Fibroblast of skin of left biceps (primary cell): Measurements from ENCODE around the gene TMEM229B.
"Not testable (repeated sequence)": the region's sequence is repeated elsewhere in the genome, so short reads cannot be mapped to it uniquely, and the experiment has no call there.

Source experiments
- DNase-seq, 2 experiments: peaks; one replicate each; pipeline ENCODE4 v3.0.0-alpha.2; 2013; ENCODE audit warnings: low read depth in 2 of 2

The TMEM229B gene

GRCh38 chr14:67456732-67457131, 31.8 kb downstream of the TMEM229B start:
- no peak for DNase-seq

- no peak for DNase-seq
These were observed 34.8 kb downstream of the TMEM229B start for GRCh38 chr14:67453575-67454300.

GRCh38 chr14:67451667-67452066, 36.9 kb downstream of the TMEM229B start:
- not testable (repeated sequence) for DNase-seq

GRCh38 chr14:67449096-67449495, 39.4 kb downstream of the TMEM229B start:
- no peak for DNase-seq

DNA sequence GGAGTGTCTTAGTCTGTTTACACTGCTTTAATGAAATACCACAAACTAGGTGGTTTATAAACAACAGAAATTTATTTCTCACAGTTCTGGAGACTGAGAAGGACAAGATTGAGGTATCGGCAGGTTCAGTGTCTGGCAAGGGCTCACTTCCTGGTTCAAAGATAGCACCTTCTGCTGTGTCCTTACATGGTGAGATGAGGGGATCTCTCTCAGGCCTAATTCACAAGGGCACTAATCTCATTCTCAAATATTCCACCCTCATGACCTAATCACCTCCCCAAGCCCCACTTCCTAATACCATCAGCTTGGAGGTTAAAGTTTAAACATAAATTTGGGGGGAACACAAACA, 41.5 kb downstream of the TMEM229B start:
- DNase-seq: no peak

- DNase-seq: no peak
These were observed 42.0 kb downstream of the TMEM229B start for GRCh38 chr14:67446371-67447032.

DNA sequence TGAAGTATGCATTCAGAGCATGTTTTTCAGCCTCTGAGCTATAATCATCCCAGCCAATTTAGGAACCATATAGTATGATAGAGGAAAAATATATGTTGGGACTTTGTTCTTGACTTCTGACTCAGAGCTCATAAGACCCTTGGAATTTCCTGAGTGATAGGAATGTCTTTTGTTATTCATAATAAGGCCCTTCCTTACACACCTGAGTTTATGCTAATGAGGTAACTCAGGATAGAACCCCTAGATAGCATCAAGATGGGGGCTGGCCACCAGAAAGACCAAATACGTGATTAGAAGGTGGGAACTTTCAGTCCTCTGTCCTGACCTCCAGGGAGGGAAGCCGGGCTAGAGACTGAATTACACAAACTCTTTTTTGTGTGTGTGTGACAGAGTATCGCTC, 44.1 kb downstream of the TMEM229B start:
- no peak for DNase-seq

- no peak for DNase-seq
These were observed 46.2 kb downstream of the TMEM229B start for GRCh38 chr14:67442139-67442906.

DNA sequence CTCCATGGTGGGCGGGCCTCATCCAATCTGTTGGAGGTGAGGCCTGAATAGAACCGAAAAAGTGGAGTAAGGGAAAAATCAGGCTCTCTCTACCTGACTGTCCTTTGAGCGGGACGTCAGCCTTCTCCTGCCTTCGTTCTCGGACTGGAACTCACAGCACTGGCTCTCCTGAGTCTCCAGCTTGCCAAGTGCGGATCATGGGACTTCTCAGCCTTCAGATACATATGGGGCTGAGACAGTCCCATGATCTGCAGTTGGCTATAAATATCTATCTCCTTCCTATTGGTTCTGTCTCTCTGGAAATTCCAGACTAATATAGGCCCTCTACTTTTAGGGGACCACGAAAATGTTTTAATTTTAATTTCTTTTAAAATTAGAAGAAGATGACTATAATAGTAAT, 46.8 kb downstream of the TMEM229B start:
- DNase-seq: no peak

GRCh38 chr14:67441256-67441655, 47.3 kb downstream of the TMEM229B start:
- DNase-seq: no peak

DNA sequence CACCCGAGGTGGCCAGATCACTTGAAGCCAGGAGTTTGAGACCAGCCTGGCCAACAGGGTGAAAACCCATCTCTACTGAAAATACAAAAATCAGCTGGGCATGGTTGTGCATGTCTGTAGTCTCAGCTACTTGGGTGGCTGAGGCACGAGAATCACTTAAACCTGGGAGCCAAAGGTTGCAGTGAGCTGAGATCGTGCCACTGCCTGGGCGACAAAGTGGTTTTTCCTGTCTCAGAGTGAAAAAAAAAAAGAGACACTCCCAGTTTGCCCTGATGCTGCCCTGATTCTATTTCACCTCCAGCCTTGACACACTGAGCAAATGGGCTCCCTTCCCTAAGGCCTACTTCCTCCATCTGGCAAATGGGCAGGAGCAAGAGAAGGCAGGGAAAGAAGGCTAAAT, 48.0 kb downstream of the TMEM229B start:
- no peak for DNase-seq

GRCh38 chr14:67438969-67439368, 49.6 kb downstream of the TMEM229B start:
- no peak for DNase-seq

DNA sequence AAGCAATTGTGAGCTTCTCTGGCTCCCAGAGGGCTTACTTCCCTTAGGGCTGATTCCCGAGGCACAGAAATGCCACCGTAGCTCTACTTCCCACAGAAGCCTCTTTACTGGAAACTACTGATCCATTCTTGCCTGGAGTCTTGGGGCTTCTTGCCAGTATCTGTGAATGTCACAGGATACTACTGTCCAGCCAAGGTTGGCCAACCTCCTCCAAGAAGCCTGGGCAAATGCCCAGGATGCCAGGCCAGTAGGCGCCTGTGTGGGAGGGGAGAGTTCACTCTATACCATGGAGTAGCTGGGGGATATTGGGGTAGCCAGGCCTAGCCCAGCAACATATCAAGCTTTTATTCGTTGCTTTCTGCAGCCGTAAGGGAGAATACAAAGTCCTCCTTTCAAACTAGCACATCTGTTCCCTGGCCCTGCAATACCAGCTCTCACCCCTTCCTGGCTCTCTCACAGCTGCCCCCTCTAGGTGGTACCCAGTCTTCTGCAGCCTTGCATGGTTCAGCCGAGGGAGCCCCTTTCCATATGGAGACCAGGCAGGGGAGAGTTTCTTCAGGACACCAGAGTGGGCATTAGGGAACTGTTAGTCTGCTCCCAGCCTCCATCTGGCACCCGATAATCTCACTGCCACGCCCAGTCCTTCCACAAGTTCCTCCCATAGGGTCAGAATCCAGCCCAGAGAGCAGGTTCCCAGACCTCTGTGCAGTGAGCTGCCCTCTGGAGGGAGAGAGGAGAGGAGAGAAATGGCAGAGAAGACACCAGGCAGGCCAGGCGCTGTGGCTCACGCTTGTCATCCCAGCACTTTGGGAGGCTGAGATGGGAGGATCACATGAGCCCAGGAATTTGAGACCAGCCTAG, 52.3 kb downstream of the TMEM229B start:
- DNase-seq: no peak

DNA sequence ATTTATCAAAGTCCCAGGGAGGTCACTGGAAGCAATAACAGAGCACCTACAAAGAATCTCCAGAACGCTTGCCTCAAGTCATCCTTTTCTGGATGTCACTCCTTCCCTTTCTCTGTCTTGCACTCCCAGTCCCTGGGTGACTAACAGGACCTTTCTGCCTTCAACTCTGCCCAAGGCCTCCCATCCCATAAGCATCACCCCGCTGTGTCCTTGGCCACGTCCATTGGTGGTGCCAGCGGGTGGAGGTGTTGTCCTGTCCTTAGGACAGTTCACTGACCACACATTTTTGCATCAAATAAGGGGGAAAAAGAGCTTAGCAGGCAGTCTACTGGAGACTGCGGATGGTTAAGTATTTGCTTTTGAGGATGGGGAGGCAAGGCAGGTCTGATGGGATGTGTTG, 52.9 kb downstream of the TMEM229B start:
- no peak for DNase-seq

- peak; percentile 31 to 39 for DNase-seq
These were observed 56.4 kb downstream of the TMEM229B start for GRCh38 chr14:67432050-67432564.

GRCh38 chr14:67429510-67430205, 58.9 kb downstream of the TMEM229B start:
- no peak for DNase-seq

- DNase-seq: no peak
These were observed 60.0 kb downstream of the TMEM229B start for GRCh38 chr14:67428501-67429031.

- DNase-seq: peak in 1 of 2 experiments; percentile 29
These were observed 61.4 kb downstream of the TMEM229B start for GRCh38 chr14:67426983-67427606.

DNA sequence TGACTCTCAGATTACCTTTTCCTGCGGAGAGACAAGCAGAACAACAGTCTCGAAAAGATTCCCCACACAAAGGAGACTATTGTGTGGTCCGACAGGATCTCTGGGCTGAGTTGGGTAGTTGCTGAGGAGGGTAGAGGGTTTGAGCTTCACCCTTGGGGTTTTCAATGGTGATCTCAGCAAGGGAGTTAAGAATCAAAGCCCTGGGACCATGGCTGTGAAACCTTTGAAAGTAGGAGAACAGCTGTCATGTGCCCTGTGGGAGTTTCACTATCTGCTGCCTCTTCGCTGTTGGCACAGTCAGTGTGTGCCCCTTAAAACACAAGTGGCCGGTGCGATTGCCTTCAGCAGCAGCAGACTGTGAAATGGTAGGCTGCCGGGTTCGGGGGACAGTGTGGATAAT, 62.4 kb downstream of the TMEM229B start:
- no peak for DNase-seq

DNA sequence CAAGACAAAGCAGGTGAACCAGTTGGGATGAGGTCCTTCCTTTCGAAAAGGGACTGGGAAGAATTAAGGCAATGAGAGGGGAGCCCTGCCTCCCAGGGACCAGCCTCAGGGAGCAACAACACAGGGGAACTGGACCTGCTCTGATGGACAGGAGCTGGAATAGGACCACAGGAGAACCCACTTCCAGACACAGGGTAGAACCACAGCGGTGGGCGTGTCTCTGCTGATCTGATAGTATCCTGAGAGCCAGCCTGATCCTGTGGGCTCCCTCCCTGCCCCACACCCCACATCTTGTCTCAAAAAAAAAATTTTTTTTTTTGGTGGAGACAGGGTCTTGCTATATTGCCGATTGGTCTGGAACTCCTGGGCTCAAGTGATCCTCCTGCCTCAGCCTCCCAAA, 62.9 kb downstream of the TMEM229B start:
- no peak for DNase-seq
